Lower leg skin (tissue), 4 donors: ENCODE data around the gene ARHGAP4. TPM values are rescaled to one million over a fixed set of nuclear protein-coding genes. Genes with fewer than 3 reads are reported as not detected.

Experiments used
- DNase-seq, 2 donors: peaks; one replicate each; pipeline ENCODE4 v3.0.0-alpha.2; 2019; ENCODE audit warnings: low spot score in 2 of 2
- H3K4me3 ChIP-seq: fragments of 200-600 bp; sonication (generic); 2 replicates; pipeline ENCODE4 v1.5.1; 2017; ENCODE audit warnings: mild to moderate bottlenecking, low read depth; ENCODE audit not compliant: poor library complexity, severe bottlenecking
- POLR2A ChIP-seq, 2 donors: fragments of 450-650 bp; IDR thresholded peaks; one replicate each; pipeline ENCODE4 v1.6.1; 2016 to 2017; ENCODE audit warnings: antibody characterized with exemption in 2 of 2, mild to moderate bottlenecking in 1 of 2, moderate library complexity in 1 of 2
- WGBS, 2 donors: methylation state at CpG; one replicate each; pipeline ENCODE4 v1.1.5; 2018; 5-methylcytosine and 5-hydroxymethylcytosine counted together
- intact Hi-C: fragments of 100-400 bp; cut with DNase I; formaldehyde crosslinking; loops from one replicate; pipeline ENCODE4 v1.15.0; 2023; ENCODE audit warnings: low total_unique reads
- total RNA-seq, 4 donors: library from RNA; depleted of rRNA; stranded (reverse); fragments of >200 nt; gene quantifications; one replicate each; pipeline ENCODE4 v1.1.0, GENCODE V29; 2016
- TF ChIP-seq, protein P1 (sequence below), 3 donors: fragments of 450-650 bp; IDR thresholded peaks; one replicate each; pipeline ENCODE4 v1.5.1; 2016; ENCODE audit warnings: antibody characterized with exemption in 3 of 3, mild to moderate bottlenecking in 3 of 3, moderate library complexity in 2 of 3

The ARHGAP4 gene
- total RNA-seq, 4 donors from 2014 or later = 2.7 to 14.8 (median 10.5) TPM

DNA sequence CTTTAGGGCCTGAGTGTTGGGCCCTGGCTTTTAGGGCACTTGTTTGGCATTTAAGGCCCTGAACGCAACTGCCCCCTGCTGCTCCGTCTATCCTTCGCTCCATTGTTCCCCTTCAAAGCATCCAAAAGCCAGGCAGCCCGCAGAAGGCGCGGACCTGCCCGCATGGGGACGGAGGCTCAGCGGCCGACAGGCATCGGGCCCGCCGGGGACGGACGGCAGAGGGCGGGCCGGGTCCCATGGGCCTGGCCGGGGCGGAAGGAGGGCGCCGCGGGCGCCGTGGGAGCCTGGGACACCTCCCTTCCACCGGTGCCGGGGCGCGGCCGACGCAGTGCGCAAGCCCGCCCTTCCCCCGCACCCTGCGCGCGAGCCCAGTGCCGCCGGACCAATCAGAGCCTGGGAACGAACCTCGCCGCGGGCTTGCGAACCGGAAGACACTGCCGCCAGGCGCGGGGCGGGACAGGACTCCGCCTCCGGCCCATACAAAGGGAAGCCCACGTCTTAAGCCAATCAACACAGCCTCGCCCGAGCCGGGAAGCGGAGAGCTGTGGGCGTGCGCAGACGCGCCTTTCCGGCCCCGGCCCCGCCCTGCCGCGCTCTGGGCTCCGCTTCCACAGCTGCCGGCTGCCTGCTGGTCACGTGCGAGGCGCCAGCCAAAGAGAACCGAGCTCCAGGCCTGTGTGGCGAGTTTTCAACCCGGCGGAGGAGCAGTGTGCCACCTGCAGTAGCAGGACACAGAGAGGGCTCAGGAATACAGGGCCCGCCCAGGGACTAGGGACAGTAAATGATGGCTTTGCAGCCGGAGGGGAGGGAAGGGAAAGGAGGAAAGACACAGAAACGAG is 2.1 kb upstream of the ARHGAP4 start:
- peak; percentile 93 to 99 for DNase-seq
- no peak for TF ChIP-seq POLR2A (IDR thresholded peaks at IDR 0.05)
- TF ChIP-seq, protein P1, sequence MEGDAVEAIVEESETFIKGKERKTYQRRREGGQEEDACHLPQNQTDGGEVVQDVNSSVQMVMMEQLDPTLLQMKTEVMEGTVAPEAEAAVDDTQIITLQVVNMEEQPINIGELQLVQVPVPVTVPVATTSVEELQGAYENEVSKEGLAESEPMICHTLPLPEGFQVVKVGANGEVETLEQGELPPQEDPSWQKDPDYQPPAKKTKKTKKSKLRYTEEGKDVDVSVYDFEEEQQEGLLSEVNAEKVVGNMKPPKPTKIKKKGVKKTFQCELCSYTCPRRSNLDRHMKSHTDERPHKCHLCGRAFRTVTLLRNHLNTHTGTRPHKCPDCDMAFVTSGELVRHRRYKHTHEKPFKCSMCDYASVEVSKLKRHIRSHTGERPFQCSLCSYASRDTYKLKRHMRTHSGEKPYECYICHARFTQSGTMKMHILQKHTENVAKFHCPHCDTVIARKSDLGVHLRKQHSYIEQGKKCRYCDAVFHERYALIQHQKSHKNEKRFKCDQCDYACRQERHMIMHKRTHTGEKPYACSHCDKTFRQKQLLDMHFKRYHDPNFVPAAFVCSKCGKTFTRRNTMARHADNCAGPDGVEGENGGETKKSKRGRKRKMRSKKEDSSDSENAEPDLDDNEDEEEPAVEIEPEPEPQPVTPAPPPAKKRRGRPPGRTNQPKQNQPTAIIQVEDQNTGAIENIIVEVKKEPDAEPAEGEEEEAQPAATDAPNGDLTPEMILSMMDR (IDR thresholded peaks at IDR 0.05) = no peak
- intact Hi-C loops = no loop called here
- WGBS, 2 donors = 0 to 24% methylated on average over 12 to 41 of the region's 76 CpGs
- peak overlapping the region; percentile 50 for H3K4me3 ChIP-seq

DNA sequence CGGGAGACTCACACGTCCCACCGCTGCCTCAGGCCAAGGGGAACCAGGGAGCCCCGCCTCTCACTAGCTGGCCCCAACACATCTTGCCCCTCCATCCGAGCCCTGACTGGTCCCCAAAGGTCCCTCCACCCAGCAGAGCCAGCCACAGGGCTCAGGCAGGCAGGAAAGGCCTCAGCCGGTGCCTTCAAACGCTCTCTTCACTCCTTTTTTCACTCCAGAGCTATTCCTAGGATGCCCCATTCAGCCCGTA is 1.5 kb upstream of the ARHGAP4 start:
- intact Hi-C loops = no loop called here
- WGBS, 2 donors = 0 to 27% methylated on average over 3 to 8 of the region's 8 CpGs
- TF ChIP-seq, protein P1 (IDR thresholded peaks at IDR 0.05) = no peak
- TF ChIP-seq POLR2A (IDR thresholded peaks at IDR 0.05) = no peak
- DNase-seq = no peak
- H3K4me3 ChIP-seq = peak overlapping the region; percentile 50

DNA sequence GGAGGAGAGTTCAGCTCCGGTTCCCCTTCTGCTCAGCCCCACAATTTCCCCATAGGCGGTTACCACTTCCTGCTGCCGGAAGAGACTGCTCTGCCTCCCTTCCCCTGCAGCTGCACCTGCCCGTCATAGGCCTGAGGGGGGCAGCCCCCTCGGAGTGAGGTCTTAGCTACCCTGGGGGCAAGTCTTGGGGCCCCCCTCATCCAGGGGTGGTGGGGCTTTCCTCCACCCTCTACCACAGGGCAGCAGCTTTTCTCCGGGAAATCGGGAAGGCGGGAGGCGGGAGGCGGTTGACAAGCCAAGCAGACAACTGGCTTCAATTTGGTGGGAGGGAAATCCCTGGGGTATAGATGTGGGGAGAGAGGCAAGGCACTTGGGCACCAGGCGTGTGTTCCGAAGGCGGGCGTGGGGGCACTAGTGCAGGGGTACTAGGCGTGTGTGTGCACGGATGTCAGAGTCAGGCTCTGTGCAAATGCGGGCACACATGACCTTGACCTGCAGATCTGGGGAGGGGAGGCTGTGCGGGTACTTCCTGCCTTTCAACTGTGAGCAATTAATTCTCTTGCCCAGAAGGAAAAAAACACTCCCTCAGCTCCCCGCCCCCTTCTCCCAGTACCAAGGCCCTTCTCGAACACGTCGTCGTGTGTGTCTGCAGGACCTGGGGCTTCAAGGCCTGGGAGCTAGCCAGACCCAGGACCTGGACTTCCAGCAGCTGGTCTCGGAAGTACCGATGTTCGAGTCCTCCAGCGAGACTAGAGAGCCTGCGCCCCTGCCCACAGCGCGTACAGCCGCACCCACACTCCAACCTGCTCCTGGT is 1.0 kb upstream of the ARHGAP4 start:
- DNase-seq = no peak
- H3K4me3 ChIP-seq = peak overlapping the region; percentile 50
- intact Hi-C loops = no loop called here
- TF ChIP-seq, protein P1 (IDR thresholded peaks at IDR 0.05) = no peak
- TF ChIP-seq POLR2A (IDR thresholded peaks at IDR 0.05) = no peak
- 0 to 41% methylated on average over 7 to 31 of the region's 31 CpGs for WGBS, 2 donors

DNA sequence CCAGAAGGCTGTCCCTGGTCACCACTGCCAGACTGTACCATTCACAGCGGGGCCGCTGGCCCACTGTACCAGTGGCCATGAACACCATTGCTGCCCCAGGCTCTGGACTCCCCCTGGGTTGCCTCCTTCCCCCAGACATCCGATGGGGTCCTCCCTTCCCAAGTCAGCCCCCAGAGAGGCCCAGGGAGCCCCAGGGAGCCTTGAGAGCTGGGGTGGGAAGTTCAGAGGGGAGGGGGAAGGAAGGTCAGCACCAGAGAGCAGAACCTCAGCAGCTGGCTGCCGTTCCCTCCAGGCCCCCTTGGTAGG is 441 bp upstream of the ARHGAP4 start:
- no peak overlapping the region for H3K4me3 ChIP-seq
- intact Hi-C loops = no loop called here
- 19 to 51% methylated on average over 4 of the region's 4 CpGs for WGBS, 2 donors

DNA sequence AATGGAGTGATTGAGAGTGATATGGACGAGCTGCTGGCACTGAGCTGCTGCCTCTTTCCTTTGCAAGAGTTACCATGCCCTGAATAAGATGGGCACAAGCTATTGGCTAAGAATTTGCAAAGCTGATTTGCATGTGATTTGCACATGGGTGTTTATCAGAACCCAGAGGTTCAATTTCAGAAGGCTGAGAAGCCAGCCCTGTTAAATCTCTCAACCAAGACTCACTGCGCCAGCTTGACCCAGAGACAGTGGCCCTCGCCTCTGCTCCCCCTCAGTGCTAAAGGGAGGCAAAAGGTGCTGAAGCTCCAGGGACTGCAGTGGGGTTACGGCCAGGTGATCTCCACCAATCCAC is 701 bp downstream of the ARHGAP4 start:
- no peak for TF ChIP-seq POLR2A (IDR thresholded peaks at IDR 0.05)
- TF ChIP-seq, protein P1 (IDR thresholded peaks at IDR 0.05) = no peak
- 68 to 69% methylated on average over 2 to 4 of the region's 4 CpGs for WGBS, 2 donors
- H3K4me3 ChIP-seq = no peak overlapping the region
- no peak for DNase-seq
- intact Hi-C loops = no loop called here

More for the DNA sequence above, 441 bp upstream of the ARHGAP4 start:
- no peak for TF ChIP-seq POLR2A (IDR thresholded peaks at IDR 0.05)
- TF ChIP-seq, protein P1 (IDR thresholded peaks at IDR 0.05) = no peak
- no peak for DNase-seq
